ENCODE data around the gene SH3GL3. TPM values are rescaled to one million over a fixed set of nuclear protein-coding genes. Genes with fewer than 3 reads are reported as not detected.

SH3GL3 gene
- total and polyA plus RNA-seq, 2 of the 4 experiments (the other 2 are of a cell fraction) = not detected

DNA sequence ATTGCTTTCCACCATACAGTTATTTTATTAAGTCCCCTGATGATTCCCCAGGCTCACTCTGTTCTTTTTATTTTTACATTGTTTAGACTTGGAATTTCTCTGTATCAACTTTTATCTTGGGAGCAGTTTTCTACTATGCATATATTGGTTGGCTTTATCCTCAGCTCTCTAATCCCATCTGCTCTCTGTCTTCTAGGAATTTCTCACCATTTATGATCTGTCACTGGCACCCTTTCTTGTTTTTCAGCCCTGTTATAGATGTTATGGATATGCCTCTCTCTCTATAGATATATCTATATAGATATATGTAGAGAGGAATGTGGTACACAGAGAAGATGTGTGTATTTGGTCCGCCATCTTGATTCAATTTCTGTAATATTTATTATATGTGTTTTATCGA, 90.5 kb downstream of the SH3GL3 start:
- H3K4ac ChIP-seq (ENCODE audit: low read depth, low read length) = no peak overlapping the region
- no TSS peak for BruUV-seq (replicated peaks)
- no peak overlapping the region for H2AK5ac ChIP-seq (ENCODE audit: low read depth, low read length)
- H3K27ac ChIP-seq (ENCODE audit: insufficient read depth, low read length) = no peak overlapping the region
- H4K8ac ChIP-seq (ENCODE audit: low read depth in 2 of 2, low read length in 2 of 2) = no peak overlapping the region
- TF ChIP-seq MAFK (IDR thresholded peaks at IDR 0.05; ENCODE audit: low read depth, low read length) (no peak), CEBPB (IDR thresholded peaks at IDR 0.05; ENCODE audit: low read depth, low read length) (no peak), MAZ (IDR thresholded peaks at IDR 0.05; ENCODE audit: borderline replicate concordance, low read depth, low read length) (no peak), SMC3 (IDR thresholded peaks at IDR 0.05; ENCODE audit: low read depth, low read length) (no peak), BHLHE40 (IDR thresholded peaks at IDR 0.05; ENCODE audit: low read depth, low read length) (no peak), FOS (IDR thresholded peaks at IDR 0.05; ENCODE audit: low read depth, low read length) (no peak), MXI1 (IDR thresholded peaks at IDR 0.05; ENCODE audit: borderline replicate concordance, low read depth, low read length) (no peak)
- CTCF ChIA-PET = no interaction called here
- no peak overlapping the region for H3K4me2 ChIP-seq (ENCODE audit: low read depth, low read length)
- no peak overlapping the region for H2AFZ ChIP-seq (replicated peaks; ENCODE audit: low read length, poor library complexity)
- intact Hi-C loops (cut with micrococcal nuclease) = no loop called here
- in situ Hi-C loops (cut with MboI; ENCODE audit: low sequenced_read_pairs) = no loop called here
- no peaks in the 10 kb centered on the region for H3K36me3 ChIP-seq (ENCODE audit: control insufficient read depth, insufficient read depth, low read length)
- H2BK5ac ChIP-seq (ENCODE audit: low read depth, low read length, poor library complexity, severe bottlenecking) = no peak overlapping the region
- H4K91ac ChIP-seq (ENCODE audit: insufficient read depth, low read depth, low read length) = no peak overlapping the region
- dilution Hi-C loops (cut with HindIII; ENCODE audit: low sequenced_read_pairs, unreplicated experiment) = no loop called here
- no peaks in the 10 kb centered on the region for H3K79me1 ChIP-seq (ENCODE audit: low read depth in 1 of 2, low read length in 2 of 2)
- H3K9me3 ChIP-seq (ENCODE audit: control insufficient read depth, insufficient read depth, low read length) = no peaks in the 10 kb centered on the region
- no peak overlapping the region for H3K18ac ChIP-seq (ENCODE audit: low read depth, low read length)
- no peak overlapping the region for H3K14ac ChIP-seq (replicated peaks; ENCODE audit: low read depth, low read length)
- no peak overlapping the region for H2BK120ac ChIP-seq (ENCODE audit: low read depth, low read length)
- no peak overlapping the region for H4K5ac ChIP-seq (ENCODE audit: low read depth, low read length)
- no peak overlapping the region for H2BK20ac ChIP-seq (ENCODE audit: low read depth, low read length)
- no peak overlapping the region for H3K9ac ChIP-seq (ENCODE audit: low read depth, low read length)
- H4K20me1 ChIP-seq (ENCODE audit: insufficient read depth, low read length) = no peaks in the 10 kb centered on the region
- H3K9me1 ChIP-seq (ENCODE audit: insufficient read depth, low read length) = no peaks in the 10 kb centered on the region
- no peaks in the 10 kb centered on the region for H3K27me3 ChIP-seq (ENCODE audit: control insufficient read depth, insufficient read depth, low read length)
- no peak overlapping the region for H2BK15ac ChIP-seq (ENCODE audit: low read depth, low read length)
- no peak for DNase-seq
- WGBS, 2 experiments (ENCODE audit: extremely low coverage in 2 of 2, insufficient read length in 1 of 2) = no CpG with 5 or more reads among the region's 2 CpGs
- ATAC-seq (ENCODE audit: low read depth) = no peak
- H3K4me3 ChIP-seq (ENCODE audit: insufficient read depth, low read depth, low read length) = no peak overlapping the region
- no peaks in the 10 kb centered on the region for H3K4me1 ChIP-seq (ENCODE audit: control insufficient read depth, insufficient read depth, low read length)
- POLR2A ChIA-PET (ENCODE audit: unreplicated experiment) = no interaction called here
- H2AK9ac ChIP-seq (replicated peaks; ENCODE audit: low read depth, low read length, poor library complexity) = no peak overlapping the region
- H3K56ac ChIP-seq (ENCODE audit: extremely low read depth, insufficient read depth, low read length) = no peak overlapping the region
- no peak overlapping the region for H3K23ac ChIP-seq (ENCODE audit: low read depth, low read length)
